A375 (cell line): ENCODE results near the gene CFAP251. TPM values are rescaled to one million over a fixed set of nuclear protein-coding genes. Genes with fewer than 3 reads are reported as not detected.

Experiments
- small RNA-seq: library from RNA; depleted of rRNA; stranded (forward); fragments of <200 nt; gene quantifications from one replicate; pipeline ENCODE3, GENCODE V24; 2014
- total RNA-seq: library from RNA; depleted of rRNA; stranded (reverse); fragments of >200 nt; shearing (Covaris generic); gene quantifications from 2 replicates; pipeline ENCODE4 v1.2.3, GENCODE V29; 2014; rRNA removed

Gene CFAP251
- total RNA-seq = 1.4 and 2.6 TPM in 2 replicates

DNA sequence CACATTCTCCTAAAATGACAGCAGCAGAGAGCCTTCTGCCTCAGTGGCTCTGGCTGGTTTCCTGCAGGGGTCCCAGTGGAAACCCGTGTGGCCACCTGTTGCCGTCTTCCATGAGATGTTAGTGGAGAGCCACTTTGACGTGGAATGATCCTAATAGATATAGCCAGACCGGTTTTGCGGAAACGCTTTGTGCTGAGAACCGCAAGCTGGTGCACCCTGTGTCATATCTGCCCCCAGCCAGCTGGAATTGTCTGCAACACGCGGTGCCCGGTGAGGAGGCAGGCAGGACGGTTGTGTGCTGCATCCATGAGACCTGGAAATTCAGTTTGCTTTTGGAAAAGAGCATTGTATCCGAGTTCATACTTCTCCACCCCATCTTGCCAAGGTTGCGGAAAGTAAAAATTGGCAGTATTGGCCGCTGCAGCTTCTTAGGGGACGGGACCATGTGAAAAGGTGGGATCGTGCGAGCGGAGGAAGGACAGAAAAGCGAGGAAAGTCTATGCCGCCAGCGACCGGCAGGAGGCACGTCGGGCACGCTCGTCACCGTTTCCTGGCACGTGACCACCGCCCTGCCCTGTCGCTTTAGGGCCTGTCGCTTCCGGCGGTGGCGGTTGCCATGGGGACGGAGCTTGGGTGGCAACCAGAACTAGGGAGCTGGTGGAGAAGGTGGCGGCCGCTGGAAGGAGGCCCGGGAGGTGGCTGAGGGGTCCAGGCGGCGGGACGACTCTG lies at the start of gene CFAP251:
TSS of gene CFAP251 (plus strand) at position 643 of the 729 bp plus-strand sequence. CDS start 2,714 bp downstream, outside the sequence.

GRCh38 chr12:121888478-121889273 lies 29.7 kb upstream of the CFAP251 start, which contains the start of gene PSMD9:
Gene PSMD9 (plus strand): TSS chr12:121888790. CDS start chr12:121888857, 67 bp downstream.

DNA sequence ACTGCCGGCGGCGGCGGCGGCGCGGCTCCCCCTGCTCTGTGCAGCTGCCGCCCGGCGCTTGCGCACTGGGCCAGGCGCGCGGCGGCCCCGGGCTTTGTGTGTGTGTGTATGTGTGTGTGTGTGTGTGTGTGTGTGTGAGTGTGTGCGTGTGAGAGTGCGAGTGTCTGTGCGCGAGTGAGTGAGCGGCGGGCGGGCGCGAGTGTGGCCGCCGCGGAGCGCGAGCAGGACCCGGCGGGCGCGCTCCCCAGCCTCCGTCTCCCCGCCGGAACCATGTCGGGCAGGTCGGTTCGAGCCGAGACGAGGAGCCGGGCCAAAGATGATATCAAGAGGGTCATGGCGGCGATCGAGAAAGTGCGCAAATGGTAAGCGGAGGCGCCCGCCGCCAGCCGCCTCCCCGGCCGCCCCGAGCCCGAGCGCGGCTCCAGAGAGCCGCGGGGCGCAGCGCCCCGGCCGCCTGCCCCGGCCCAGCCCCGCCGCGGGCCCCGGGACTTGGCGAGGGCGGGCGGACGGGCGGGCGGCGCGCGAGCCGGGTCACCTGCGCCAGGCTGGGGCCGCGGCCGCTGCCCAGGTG lies 103.5 kb downstream of the CFAP251 start, which contains the start of gene BCL7A:
TSS of gene BCL7A (plus strand) at position 63 of the 571 bp plus-strand sequence. CDS start at position 271, 208 bp downstream.

Small RNAs within 50 kb of the gene (small RNA-seq; reads per million reads assigned to genes)
- gene AC069503.3 (not detected), gene RF00017 (not detected), gene RNU7-170P (not detected)

Other genes starting within 250 kb of the CFAP251 start
- gene MORN3, start 248.9 kb upstream of the CFAP251 start, total RNA-seq = 0.72 and 1.5 TPM in 2 replicates
- 9.4 and 9.7 TPM in 2 replicates for gene TMEM120B, start 205.8 kb upstream of the CFAP251 start, total RNA-seq
- 28.6 and 33.9 TPM in 2 replicates for gene RHOF, start 124.9 kb upstream of the CFAP251 start, total RNA-seq
- 3.8 and 4.4 TPM in 2 replicates for gene SETD1B, start 114.6 kb upstream of the CFAP251 start, total RNA-seq
- gene HPD, start 59.7 kb upstream of the CFAP251 start, total RNA-seq = 0.21 TPM in 1 of 2 replicates, not detected in the other
- gene PSMD9, start 29.8 kb upstream of the CFAP251 start, total RNA-seq = 120 and 122 TPM in 2 replicates
- gene BCL7A, start 103.3 kb downstream of the CFAP251 start, total RNA-seq = 3.5 and 4.3 TPM in 2 replicates
- gene MLXIP, start 160.2 kb downstream of the CFAP251 start, total RNA-seq = 7.9 and 11.1 TPM in 2 replicates